H1 (cell line): ENCODE data around the gene SEC22C. TPM values are rescaled to one million over a fixed set of nuclear protein-coding genes. Genes with fewer than 3 reads are reported as not detected.

ENCODE experiments used
- CTCF ChIA-PET: fragments of 300-600 bp; sonication (Branson Sonifier 250); formaldehyde crosslinking; loops from one replicate; lab custom pipeline; 2021; ENCODE audit not compliant: partially characterized antibody; lab: Charles Lee
- POLR2A ChIA-PET: fragments of 300-600 bp; sonication (Branson Sonifier 250); formaldehyde crosslinking; loops from one replicate; lab custom pipeline; 2021; ENCODE audit warnings: inconsistent platforms; ENCODE audit not compliant: partially characterized antibody; lab: Charles Lee
- DNase-seq, 2 experiments: peaks; one replicate each; pipeline versions ENCODE4 v3.0.0 to v3.0.0-alpha.2; 2010 to 2022; ENCODE audit warnings: low spot score in 2 of 2, low read depth in 1 of 2, mixed read lengths in 1 of 2
- FAIRE-seq: peaks from 2 replicates; lab custom pipeline; 2011; peaks lifted over from hg19 to GRCh38; lab: Jason Lieb, UNC
- H2AFZ ChIP-seq: 2 replicates; pipeline ENCODE4 v1.8.1; 2012; ENCODE audit warnings: low read length, inconsistent platforms
- H2AK5ac ChIP-seq: 2 replicates; pipeline ENCODE4 v1.6.1; 2013; ENCODE audit warnings: low read depth, low read length
- H2BK120ac ChIP-seq: replicated peaks from 2 replicates; pipeline ENCODE3; 2013; ENCODE audit warnings: low read depth, low read length, inconsistent platforms
- H2BK12ac ChIP-seq: 2 replicates; pipeline ENCODE4 v1.6.1; 2013; ENCODE audit warnings: low read depth, low read length
- H2BK15ac ChIP-seq: 2 replicates; pipeline ENCODE4 v1.6.1; 2013; ENCODE audit warnings: low read length
- H2BK20ac ChIP-seq: 2 replicates; pipeline ENCODE4 v1.6.1; 2013; ENCODE audit warnings: low read length
- H2BK5ac ChIP-seq: 2 replicates; pipeline ENCODE4 v1.6.1; 2013; ENCODE audit warnings: low read depth, low read length
- H3K14ac ChIP-seq: 2 replicates; pipeline ENCODE4 v1.6.1; 2013; ENCODE audit warnings: inconsistent platforms; ENCODE audit not compliant: insufficient read length
- H3K18ac ChIP-seq: 2 replicates; pipeline ENCODE4 v1.6.1; 2013; ENCODE audit warnings: low read length; ENCODE audit errors: extremely low read depth
- H3K23ac ChIP-seq: 2 replicates; pipeline ENCODE4 v1.6.1; 2013; ENCODE audit warnings: inconsistent platforms; ENCODE audit not compliant: insufficient read length
- H3K23me2 ChIP-seq: 2 replicates; pipeline ENCODE4 v1.6.1; 2013; ENCODE audit warnings: low read depth, low read length
- H3K27ac ChIP-seq: 2 replicates; pipeline ENCODE4 v1.6.1; 2011; ENCODE audit warnings: low read depth, low read length, inconsistent platforms
- H3K27me3 ChIP-seq, 4 experiments: replicated peaks in 1 of 4; 1 replicate in 1 of 4; 2 replicates in 3 of 4; pipeline versions ENCODE4 v1.6.1 to v1.8.1; 2011 to 2013; ENCODE audit warnings: low read length in 3 of 4, mild to moderate bottlenecking in 3 of 4, inconsistent platforms in 2 of 4, mixed read lengths in 2 of 4, moderate library complexity in 1 of 4; ENCODE audit not compliant: control insufficient read depth in 3 of 4, insufficient read depth in 3 of 4; ENCODE audit errors: extremely low read depth in 1 of 4
- H3K36me3 ChIP-seq, 4 experiments: 2 replicates each; pipeline versions ENCODE4 v1.6.1 to v1.8.1; 2011 to 2013; ENCODE audit warnings: mild to moderate bottlenecking in 4 of 4, low read length in 3 of 4, moderate library complexity in 2 of 4, control low read depth in 1 of 4, inconsistent platforms in 1 of 4; ENCODE audit not compliant: insufficient read depth in 4 of 4, control insufficient read depth in 2 of 4
- H3K4ac ChIP-seq: replicated peaks from 2 replicates; pipeline ENCODE3; 2013; ENCODE audit warnings: low read length, low read depth, mixed read lengths, inconsistent platforms; ENCODE audit not compliant: insufficient read length
- H3K4me1 ChIP-seq, 4 experiments: replicated peaks in 1 of 4; 1 replicate in 1 of 4; 2 replicates in 3 of 4; pipeline versions ENCODE4 v1.6.1 to v1.8.1; 2011 to 2013; ENCODE audit warnings: low read length in 3 of 4, inconsistent platforms in 2 of 4, mixed read lengths in 1 of 4; ENCODE audit not compliant: insufficient read depth in 4 of 4, control insufficient read depth in 3 of 4
- H3K4me2 ChIP-seq, 2 experiments: 2 replicates each; pipeline versions ENCODE4 v1.6.1 to v1.8.1; 2011 to 2013; ENCODE audit warnings: low read depth in 2 of 2, low read length in 2 of 2, control low read depth in 1 of 2, inconsistent platforms in 1 of 2, mild to moderate bottlenecking in 1 of 2; ENCODE audit not compliant: insufficient read depth in 1 of 2
- H3K4me3 ChIP-seq, 4 experiments: fragments of 200-600, 300-600 bp in 1 of 4; sonication (generic), shearing (Covaris generic), sonication (Bioruptor Twin) in 1 of 4; 2 replicates each; pipeline versions ENCODE4 v1.5.1 to v1.8.1; 2011 to 2016; ENCODE audit warnings: low read length in 4 of 4, low read depth in 3 of 4, control low read depth in 2 of 4, inconsistent platforms in 2 of 4, mild to moderate bottlenecking in 2 of 4, mixed read lengths in 1 of 4, moderate library complexity in 1 of 4; ENCODE audit not compliant: insufficient read depth in 2 of 4; ENCODE audit errors: extremely low read depth in 1 of 4
- H3K56ac ChIP-seq: replicated peaks from 2 replicates; pipeline ENCODE3; 2013; ENCODE audit warnings: low read depth, mild to moderate bottlenecking, mixed read lengths, low read length, inconsistent platforms; ENCODE audit not compliant: insufficient read length
- H3K79me1 ChIP-seq: 2 replicates; pipeline ENCODE4 v1.6.1; 2013; ENCODE audit warnings: low read depth, low read length, control low read depth
- H3K79me2 ChIP-seq, 2 experiments: 2 replicates each; pipeline versions ENCODE4 v1.6.1 to v1.8.1; 2012 to 2013; ENCODE audit warnings: low read length in 2 of 2, mild to moderate bottlenecking in 2 of 2, inconsistent platforms in 1 of 2; ENCODE audit not compliant: insufficient read depth in 2 of 2, control insufficient read depth in 1 of 2
- H3K9ac ChIP-seq, 4 experiments: replicated peaks in 1 of 4; 1 replicate in 1 of 4; 2 replicates in 3 of 4; pipeline versions ENCODE4 v1.6.1 to v1.8.1; 2011 to 2013; ENCODE audit warnings: low read depth in 3 of 4, low read length in 3 of 4, control low read depth in 2 of 4, mild to moderate bottlenecking in 2 of 4, moderate library complexity in 2 of 4, inconsistent platforms in 1 of 4; ENCODE audit errors: extremely low read depth in 1 of 4
- H3K9me3 ChIP-seq, 2 experiments: 2 replicates each; pipeline versions ENCODE4 v1.6.1 to v1.8.1; 2012 to 2013; ENCODE audit warnings: mild to moderate bottlenecking in 2 of 2, moderate library complexity in 2 of 2, control low read depth in 1 of 2, inconsistent platforms in 1 of 2, low read depth in 1 of 2, low read length in 1 of 2, mixed read lengths in 1 of 2; ENCODE audit not compliant: insufficient read depth in 2 of 2
- H4K20me1 ChIP-seq, 2 experiments: replicated peaks in 1 of 2; 2 replicates each; pipeline versions ENCODE3 to v1.8.1; 2011 to 2013; ENCODE audit warnings: inconsistent platforms in 2 of 2, low read length in 2 of 2, mild to moderate bottlenecking in 1 of 2; ENCODE audit not compliant: insufficient read depth in 2 of 2, control insufficient read depth in 1 of 2
- H4K5ac ChIP-seq: 2 replicates; pipeline ENCODE4 v1.6.1; 2013; ENCODE audit warnings: low read length, low read depth, mixed read lengths, inconsistent platforms; ENCODE audit not compliant: insufficient read length
- H4K8ac ChIP-seq: 2 replicates; pipeline ENCODE4 v1.8.0; 2013; ENCODE audit warnings: mild to moderate bottlenecking, moderate library complexity, low read length, inconsistent platforms; ENCODE audit not compliant: insufficient read depth; ENCODE audit errors: extremely low read depth
- H4K91ac ChIP-seq: replicated peaks from 2 replicates; pipeline ENCODE3; 2013; ENCODE audit warnings: low read length, mixed read lengths, inconsistent platforms; ENCODE audit not compliant: insufficient read length
- CHD1 ChIP-seq: IDR thresholded peaks from 2 replicates; pipeline ENCODE4 v1.6.1; 2012; ENCODE audit warnings: low read depth, low read length, improper control_type of control experiment
- CHD2 ChIP-seq: IDR thresholded peaks from 2 replicates; pipeline ENCODE4 v1.6.1; 2012; ENCODE audit warnings: low read length, improper control_type of control experiment
- EP300 ChIP-seq, 2 experiments: IDR thresholded peaks; 1 replicate in 1 of 2; 2 replicates in 1 of 2; pipeline ENCODE4 v1.6.1; 2011 to 2012; ENCODE audit warnings: low read depth in 2 of 2, low read length in 2 of 2, mild to moderate bottlenecking in 2 of 2, borderline replicate concordance in 1 of 2, inconsistent platforms in 1 of 2, moderate library complexity in 1 of 2
- KDM5A ChIP-seq: fragments of 200-600 bp; IDR thresholded peaks from 2 replicates; pipeline ENCODE4 v1.7.1; 2012; ENCODE audit warnings: mild to moderate bottlenecking, low read length, inconsistent platforms, mixed read lengths
- SIN3A ChIP-seq, 2 experiments: IDR thresholded peaks in 1 of 2; conservative IDR thresholded peaks in 1 of 2; 2 replicates each; pipeline ENCODE4 v1.6.1; 2011 to 2012; ENCODE audit warnings: low read length in 2 of 2, improper control_type of control experiment in 1 of 2, low read depth in 1 of 2, mild to moderate bottlenecking in 1 of 2
- SRF ChIP-seq: IDR thresholded peaks from 2 replicates; pipeline ENCODE4 v1.6.1; 2011; ENCODE audit warnings: mild to moderate bottlenecking, low read depth, low read length, moderate library complexity
- TEAD4 ChIP-seq: IDR thresholded peaks from 2 replicates; pipeline ENCODE4 v1.6.1; 2012; ENCODE audit warnings: low read depth, low read length, inconsistent platforms, mixed read lengths
- WGBS, 2 experiments: shearing (Covaris generic) in 1 of 2; methylation state at CpG; one replicate each; pipeline versions ENCODE4 v1.1.6 to v1.1.7; 2013 to 2015; ENCODE audit warnings: low lambda C conversion rate in 2 of 2, mixed read lengths in 2 of 2, inconsistent platforms in 1 of 2, low coverage in 1 of 2, missing lambda C conversion rate in 1 of 2; ENCODE audit not compliant: insufficient replicate concordance in 2 of 2, insufficient coverage in 1 of 2, insufficient read length in 1 of 2; ENCODE audit errors: extremely low coverage in 1 of 2, missing lambda C conversion rate in 1 of 2; 5-methylcytosine and 5-hydroxymethylcytosine counted together
- polyA plus RNA-seq, 7 experiments: library from polyadenylated mRNA; depleted of rRNA in 3 of 7; stranded (reverse) in 5 of 7; unstranded in 2 of 7; fragments of >200 nt in 5 of 7; fragments of 200-250 nt in 2 of 7; gene quantifications; 1 replicate in 5 of 7; 2 replicates in 1 of 7; 4 replicates in 1 of 7; pipeline versions ENCODE4 v1.2.1 to v1.2.3, GENCODE V29; 2011 to 2013; ENCODE audit warnings: missing spikeins in 2 of 7, mixed read lengths in 2 of 7
- total RNA-seq: library from RNA; stranded (reverse); fragmentation: NEBNext Ultra II Directional; extraction: Animal tissue kit (Norgen Biotek cat#: 25700); gene quantifications from 2 replicates; pipeline ENCODE4 v1.2.1, GENCODE V29; 2021
- TF ChIP-seq, protein P1 (sequence below): IDR thresholded peaks from 2 replicates; pipeline ENCODE4 v1.6.1; 2012; ENCODE audit warnings: low read length, inconsistent platforms
- TF ChIP-seq, protein P2 (sequence below), 3 experiments: IDR thresholded peaks; 1 replicate in 2 of 3; 2 replicates in 1 of 3; pipeline versions ENCODE4 v1.5.1 to v1.6.1; 2011; ENCODE audit warnings: low read length in 3 of 3, mild to moderate bottlenecking in 3 of 3, inconsistent platforms in 2 of 3, low read depth in 1 of 3, moderate library complexity in 1 of 3; ENCODE audit not compliant: insufficient read depth in 1 of 3; ENCODE audit errors: control extremely low read depth in 1 of 3

The SEC22C gene
- total and polyA plus RNA-seq, 2 of the 8 experiments (the other 6 are each of a cell fraction or from before 2014, with no cell fraction given): 23.4 to 38.3 TPM

GRCh38 chr3:42517117-42517516 lies 64.7 kb downstream of the SEC22C start:
- no peak overlapping the region for H2BK15ac ChIP-seq
- 79% methylated on average over 4 of the region's 4 CpGs; no CpG with 5 or more reads in 1 of the 2 experiments for WGBS, 2 experiments
- no peak overlapping the region for H3K14ac ChIP-seq
- H2BK12ac ChIP-seq: no peak overlapping the region
- no peak overlapping the region for H3K56ac ChIP-seq
- no peaks in the 10 kb centered on the region for H3K79me1 ChIP-seq
- H4K8ac ChIP-seq: no peak overlapping the region
- no peak overlapping the region for H3K4me2 ChIP-seq
- no peak overlapping the region for H2BK5ac ChIP-seq
- no peak overlapping the region for H3K18ac ChIP-seq
- no peaks in the 10 kb centered on the region; the same call in 1 of the 2 replicates for H3K23me2 ChIP-seq
- no peak overlapping the region for H3K4ac ChIP-seq
- DNase-seq: no peak
- H2AK5ac ChIP-seq: no peak overlapping the region
- no peak overlapping the region for H3K23ac ChIP-seq
- no peak overlapping the region for H2BK20ac ChIP-seq
- ChIA-PET CTCF (interaction anchor here (0.6 to 23.3 kb wide), 8 partner anchors 7 to 322 kb away, joined by 3 to 458 read pairs (median 4); no protein-coding TSS in a partner anchor), POLR2A (interaction anchor here (1.1 to 1.2 kb wide), 2 partner anchors 16 to 17 kb away, joined by 3 to 5 read pairs; no protein-coding TSS in a partner anchor)
- no peaks in the 10 kb centered on the region for H3K9me3 ChIP-seq
- no peak overlapping the region for H4K91ac ChIP-seq
- no peak overlapping the region for H2BK120ac ChIP-seq
- H3K4me3 ChIP-seq: no peak overlapping the region
- no peaks in the 10 kb centered on the region for H3K36me3 ChIP-seq
- no peaks in the 10 kb centered on the region for H3K27me3 ChIP-seq
- no peaks in the 10 kb centered on the region for H4K20me1 ChIP-seq
- no peaks in the 10 kb centered on the region for H3K79me2 ChIP-seq
- no peak overlapping the region for H3K27ac ChIP-seq
- H2AFZ ChIP-seq: no peak overlapping the region
- H4K5ac ChIP-seq: no peak overlapping the region
- H3K9ac ChIP-seq: no peak overlapping the region
- no peaks in the 10 kb centered on the region for H3K4me1 ChIP-seq
- no peak for FAIRE-seq
- TF ChIP-seq SIN3A (conservative IDR thresholded peaks at IDR 0.05 in 1 of 2, IDR thresholded peaks at IDR 0.05 in 1 of 2; ENCODE audit: low read depth in 1 of 2, low read length in 2 of 2): no peak
- no peak for TF ChIP-seq TEAD4
- no peak for TF ChIP-seq CHD1
- no peak for TF ChIP-seq EP300 (IDR thresholded peaks at IDR 0.05; ENCODE audit: borderline replicate concordance in 1 of 2, low read depth in 2 of 2, low read length in 2 of 2)
- TF ChIP-seq KDM5A: no peak
- no peak for TF ChIP-seq CHD2
- TF ChIP-seq, protein P1, sequence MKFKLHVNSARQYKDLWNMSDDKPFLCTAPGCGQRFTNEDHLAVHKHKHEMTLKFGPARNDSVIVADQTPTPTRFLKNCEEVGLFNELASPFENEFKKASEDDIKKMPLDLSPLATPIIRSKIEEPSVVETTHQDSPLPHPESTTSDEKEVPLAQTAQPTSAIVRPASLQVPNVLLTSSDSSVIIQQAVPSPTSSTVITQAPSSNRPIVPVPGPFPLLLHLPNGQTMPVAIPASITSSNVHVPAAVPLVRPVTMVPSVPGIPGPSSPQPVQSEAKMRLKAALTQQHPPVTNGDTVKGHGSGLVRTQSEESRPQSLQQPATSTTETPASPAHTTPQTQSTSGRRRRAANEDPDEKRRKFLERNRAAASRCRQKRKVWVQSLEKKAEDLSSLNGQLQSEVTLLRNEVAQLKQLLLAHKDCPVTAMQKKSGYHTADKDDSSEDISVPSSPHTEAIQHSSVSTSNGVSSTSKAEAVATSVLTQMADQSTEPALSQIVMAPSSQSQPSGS: no peak
- TF ChIP-seq SRF: no peak
- TF ChIP-seq, protein P2, sequence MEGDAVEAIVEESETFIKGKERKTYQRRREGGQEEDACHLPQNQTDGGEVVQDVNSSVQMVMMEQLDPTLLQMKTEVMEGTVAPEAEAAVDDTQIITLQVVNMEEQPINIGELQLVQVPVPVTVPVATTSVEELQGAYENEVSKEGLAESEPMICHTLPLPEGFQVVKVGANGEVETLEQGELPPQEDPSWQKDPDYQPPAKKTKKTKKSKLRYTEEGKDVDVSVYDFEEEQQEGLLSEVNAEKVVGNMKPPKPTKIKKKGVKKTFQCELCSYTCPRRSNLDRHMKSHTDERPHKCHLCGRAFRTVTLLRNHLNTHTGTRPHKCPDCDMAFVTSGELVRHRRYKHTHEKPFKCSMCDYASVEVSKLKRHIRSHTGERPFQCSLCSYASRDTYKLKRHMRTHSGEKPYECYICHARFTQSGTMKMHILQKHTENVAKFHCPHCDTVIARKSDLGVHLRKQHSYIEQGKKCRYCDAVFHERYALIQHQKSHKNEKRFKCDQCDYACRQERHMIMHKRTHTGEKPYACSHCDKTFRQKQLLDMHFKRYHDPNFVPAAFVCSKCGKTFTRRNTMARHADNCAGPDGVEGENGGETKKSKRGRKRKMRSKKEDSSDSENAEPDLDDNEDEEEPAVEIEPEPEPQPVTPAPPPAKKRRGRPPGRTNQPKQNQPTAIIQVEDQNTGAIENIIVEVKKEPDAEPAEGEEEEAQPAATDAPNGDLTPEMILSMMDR (IDR thresholded peaks at IDR 0.05; ENCODE audit: control extremely low read depth in 1 of 3, insufficient read depth in 1 of 3, low read depth in 1 of 3, low read length in 3 of 3): no peak
